Activated naive CD8-positive, alpha-beta T cell treated with anti-CD3 and anti-CD28 coated beads, Interleukin-2, amount 10 ng/mL, durations not matched to agents 7 days and 5 days (primary cell): Measurements from ENCODE around the gene SETD6. TPM values are rescaled to one million over a fixed set of nuclear protein-coding genes. Genes with fewer than 3 reads are reported as not detected.

Source experiments
- ATAC-seq: fragments of 150-1000 bp; cut with Tn5 transposase; one replicate; pipeline ENCODE4 v1.10.0; 2021; ENCODE audit warnings: low read depth, moderate library complexity
- POLR2A ChIA-PET: fragments of 350-600 bp; sonication (Branson Sonifier 250); formaldehyde crosslinking; loops from one replicate; lab custom pipeline; 2021; ENCODE audit warnings: antibody characterized with exemption; lab: Charles Lee
- DNase-seq: peaks from one replicate; pipeline ENCODE4 v3.0.0; 2021
- H3K27ac Mint-ChIP-seq: one replicate; pipeline ENCODE4 v1.8.0; 2022; ENCODE audit warnings: mild to moderate bottlenecking, mixed read lengths
- H3K27me3 Mint-ChIP-seq: one replicate; pipeline ENCODE4 v1.8.0; 2022; ENCODE audit warnings: mild to moderate bottlenecking, moderate library complexity, mixed read lengths
- H3K36me3 Mint-ChIP-seq: one replicate; pipeline ENCODE4 v1.8.0; 2021; ENCODE audit warnings: mild to moderate bottlenecking, mixed read lengths
- H3K4me1 Mint-ChIP-seq: one replicate; pipeline ENCODE4 v1.8.0; 2021; ENCODE audit warnings: mixed read lengths
- H3K4me3 Mint-ChIP-seq: one replicate; pipeline ENCODE4 v1.8.0; 2022; ENCODE audit warnings: mild to moderate bottlenecking, moderate library complexity, mixed read lengths
- H3K9me3 Mint-ChIP-seq: one replicate; pipeline ENCODE4 v1.8.0; 2021; ENCODE audit warnings: mixed read lengths
- total RNA-seq, 2 experiments: library from RNA; stranded (reverse); gene quantifications; one replicate each; pipeline ENCODE4 v1.2.3, GENCODE V29; 2021

SETD6 gene
- total RNA-seq, 2 experiments from 2014 or later: 19.1 to 23.5 TPM

GRCh38 chr16:58507195-58507962 lies 7.9 kb upstream of the SETD6 start:
- Mint-ChIP-seq H3K9me3 (no peaks in the 10 kb centered on the region), H3K27me3 (no peaks in the 10 kb centered on the region), H3K36me3 (peaks cover 2% of the 10 kb centered on the region), H3K27ac (no peak overlapping the region), H3K4me1 (peaks cover 2% of the 10 kb centered on the region), H3K4me3 (no peak overlapping the region)
- DNase-seq (no peak), ATAC-seq (no peak)
- POLR2A ChIA-PET: no interaction called here

DNA sequence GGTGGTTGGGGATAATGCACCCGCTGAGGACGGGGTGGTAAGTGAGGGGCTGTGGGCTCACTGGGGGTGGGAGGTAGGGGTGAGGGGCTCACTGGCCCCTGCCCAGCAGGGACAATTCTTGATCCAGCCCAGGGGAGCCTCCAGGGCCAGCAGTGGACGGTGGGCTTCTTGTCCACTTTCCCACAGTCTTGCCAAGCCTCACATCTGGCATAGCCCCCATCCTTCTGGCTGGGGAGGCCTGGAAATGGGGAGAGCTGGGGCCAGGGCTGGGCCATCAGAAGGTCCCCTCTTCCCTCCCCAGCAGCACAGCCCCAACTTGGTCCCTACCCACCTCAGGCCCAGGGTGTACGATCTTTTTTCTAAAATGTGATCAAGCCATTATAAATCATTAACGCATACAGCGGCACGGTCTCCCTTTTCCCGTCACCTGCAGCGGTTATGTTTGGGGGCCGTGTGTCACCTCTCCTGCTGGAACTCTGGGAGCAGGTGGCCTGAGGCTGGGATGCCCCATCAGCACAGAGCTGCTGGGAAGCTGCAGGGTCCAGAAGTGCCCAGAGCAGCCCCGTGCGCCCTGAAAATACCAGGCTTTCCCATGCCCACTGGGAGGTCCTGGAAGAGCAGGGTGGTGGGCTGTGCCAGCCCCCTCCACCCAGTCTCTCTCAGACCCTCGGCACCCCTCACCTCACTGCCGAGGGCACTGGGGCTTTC lies 7.2 kb upstream of the SETD6 start:
- peaks cover 2% of the 10 kb centered on the region for H3K4me1 Mint-ChIP-seq
- POLR2A ChIA-PET: no interaction called here
- H3K27ac Mint-ChIP-seq: no peak overlapping the region
- ATAC-seq (no peak), DNase-seq (no peak)
- H3K4me3 Mint-ChIP-seq: no peak overlapping the region
- no peaks in the 10 kb centered on the region for H3K27me3 Mint-ChIP-seq
- H3K36me3 Mint-ChIP-seq: peaks cover 2% of the 10 kb centered on the region
- H3K9me3 Mint-ChIP-seq: no peaks in the 10 kb centered on the region

- POLR2A ChIA-PET: no interaction called here
- Mint-ChIP-seq H3K36me3 (peaks cover 2% of the 10 kb centered on the region), H3K4me3 (no peak overlapping the region), H3K9me3 (no peaks in the 10 kb centered on the region), H3K27me3 (no peaks in the 10 kb centered on the region), H3K27ac (no peak overlapping the region), H3K4me1 (peaks cover 2% of the 10 kb centered on the region)
- DNase-seq (no peak), ATAC-seq (no peak)
Measured at GRCh38 chr16:58508671-58509251, 6.6 kb upstream of the SETD6 start.

DNA sequence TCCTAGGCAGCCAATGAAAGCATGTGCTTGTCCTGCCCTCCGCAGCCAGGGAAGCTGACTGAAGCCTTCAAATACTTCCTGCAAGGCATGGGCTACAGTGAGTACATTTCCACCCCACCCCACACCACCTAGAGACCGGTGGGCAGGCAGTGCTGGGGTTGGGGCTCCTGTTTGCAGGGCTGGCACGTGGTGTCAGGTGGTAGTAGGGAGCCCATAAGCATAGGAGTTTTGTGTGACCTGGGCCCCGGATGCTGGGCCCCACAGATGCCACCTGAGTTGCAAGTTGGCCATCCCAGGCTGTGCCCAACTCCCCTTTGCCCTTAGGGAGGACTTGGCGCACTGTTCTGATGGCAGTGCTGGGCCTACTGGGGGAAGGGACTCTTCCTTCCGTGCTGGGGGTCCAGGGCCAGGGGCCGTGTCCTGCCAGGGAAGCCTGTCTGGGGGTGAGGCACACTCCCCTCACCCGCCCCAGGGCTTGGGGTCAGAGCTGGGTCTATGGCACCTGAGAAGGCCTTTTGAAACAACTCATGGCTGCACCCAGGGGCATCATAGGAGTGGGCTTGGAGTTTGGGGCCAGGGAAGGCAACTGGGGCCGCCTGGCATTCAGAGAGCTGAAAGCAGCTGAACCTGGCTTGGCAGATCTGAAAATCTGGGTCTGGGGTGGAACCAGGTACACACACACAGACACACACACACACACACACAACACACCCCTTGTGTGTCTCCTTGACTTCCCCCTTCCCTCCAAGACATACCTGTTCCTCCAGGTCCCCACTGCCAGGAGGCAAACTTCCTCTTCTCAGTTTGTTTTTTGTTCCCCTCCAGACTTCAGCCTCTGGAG lies 5.8 kb upstream of the SETD6 start:
- no peaks in the 10 kb centered on the region for H3K9me3 Mint-ChIP-seq
- no peak overlapping the region for H3K27ac Mint-ChIP-seq
- no peaks in the 10 kb centered on the region for H3K27me3 Mint-ChIP-seq
- H3K4me1 Mint-ChIP-seq: peaks cover 2% of the 10 kb centered on the region
- no peak for DNase-seq
- ATAC-seq: no peak
- POLR2A ChIA-PET: no interaction called here
- H3K4me3 Mint-ChIP-seq: no peak overlapping the region
- peaks cover 2% of the 10 kb centered on the region for H3K36me3 Mint-ChIP-seq

DNA sequence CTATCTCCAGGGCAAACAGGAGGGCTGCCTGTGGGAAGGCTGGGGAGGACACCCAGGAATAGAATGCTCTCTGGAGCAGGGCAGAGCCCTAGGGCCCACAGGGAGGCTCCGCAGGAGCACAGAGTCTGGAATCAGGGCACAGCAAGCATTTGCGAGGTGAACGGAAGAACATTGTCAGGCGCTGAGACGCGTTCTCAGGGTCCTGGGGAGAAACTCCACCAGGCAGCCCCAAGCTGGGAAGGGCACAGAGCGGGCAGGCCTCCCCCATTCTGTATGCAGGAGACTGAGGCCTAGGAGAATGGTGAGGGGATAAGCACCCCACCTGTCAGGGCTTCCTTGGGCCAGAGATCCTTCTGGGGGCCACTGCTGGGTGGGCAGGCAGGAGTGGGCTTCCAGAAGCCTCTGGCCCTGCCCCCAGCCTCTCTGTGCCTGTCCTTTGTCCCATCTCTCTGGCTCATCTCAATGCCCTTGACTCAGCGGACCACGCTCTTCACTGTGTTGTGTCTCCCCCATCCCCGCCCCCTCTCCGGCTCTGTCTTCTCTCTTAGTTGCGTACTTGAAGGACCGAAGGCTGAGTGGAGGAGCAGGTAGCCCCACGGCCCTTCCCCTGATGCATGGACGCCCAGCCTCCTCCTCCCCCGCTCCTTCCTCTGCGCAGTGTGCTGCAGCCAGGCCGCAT lies 5.1 kb upstream of the SETD6 start:
- Mint-ChIP-seq H3K4me1 (peaks cover 8% of the 10 kb centered on the region), H3K27ac (no peak overlapping the region), H3K4me3 (no peak overlapping the region), H3K36me3 (peaks cover 2% of the 10 kb centered on the region), H3K27me3 (no peaks in the 10 kb centered on the region), H3K9me3 (no peaks in the 10 kb centered on the region)
- DNase-seq: no peak
- ATAC-seq: no peak
- POLR2A ChIA-PET: no interaction called here

DNA sequence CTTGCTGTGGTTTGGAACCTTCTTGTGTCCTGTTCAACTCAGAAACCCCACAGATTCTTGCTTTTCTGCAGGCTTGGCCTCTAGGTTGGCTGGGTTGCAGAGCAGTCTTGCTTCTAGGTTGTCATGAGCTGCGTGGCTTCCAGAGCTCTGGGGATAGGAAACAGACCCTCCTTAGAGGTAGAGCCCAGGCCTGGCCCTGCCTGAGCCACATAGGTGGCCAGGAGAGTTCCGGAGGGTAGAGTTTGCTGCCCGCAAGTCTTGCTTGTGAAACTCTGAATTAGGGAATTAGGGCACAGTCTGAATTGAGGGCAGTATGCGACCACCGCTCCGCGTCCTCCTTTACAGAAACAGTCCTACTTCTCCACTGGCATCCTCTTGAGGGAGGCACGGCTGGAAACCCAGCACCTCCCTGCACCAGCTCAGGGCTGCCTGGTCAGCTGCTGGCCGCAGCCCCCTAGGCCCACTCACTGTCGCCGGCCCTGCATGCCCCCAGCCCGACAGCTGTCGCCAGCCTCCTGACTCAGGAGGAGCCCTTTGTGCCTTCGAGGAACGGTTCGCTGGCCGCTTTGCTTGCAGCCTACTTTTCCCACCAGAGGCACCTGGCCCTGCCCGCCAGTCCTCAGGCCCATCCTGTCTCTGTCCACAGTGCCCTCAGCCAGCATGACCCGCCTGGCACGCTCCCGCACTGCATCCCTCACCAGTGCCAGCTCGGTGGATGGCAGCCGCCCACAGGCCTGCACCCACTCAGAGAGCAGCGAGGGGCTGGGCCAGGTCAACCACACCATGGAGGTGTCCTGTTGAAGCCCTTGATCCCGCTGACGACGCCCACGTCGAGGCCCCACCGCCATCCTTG lies 4.3 kb upstream of the SETD6 start:
- H3K27ac Mint-ChIP-seq: no peak overlapping the region
- DNase-seq (no peak), ATAC-seq (no peak)
- H3K9me3 Mint-ChIP-seq: no peaks in the 10 kb centered on the region
- peaks cover 8% of the 10 kb centered on the region for H3K4me1 Mint-ChIP-seq
- POLR2A ChIA-PET: no interaction called here
- H3K4me3 Mint-ChIP-seq: no peak overlapping the region
- peaks cover 2% of the 10 kb centered on the region for H3K36me3 Mint-ChIP-seq
- H3K27me3 Mint-ChIP-seq: no peaks in the 10 kb centered on the region

DNA sequence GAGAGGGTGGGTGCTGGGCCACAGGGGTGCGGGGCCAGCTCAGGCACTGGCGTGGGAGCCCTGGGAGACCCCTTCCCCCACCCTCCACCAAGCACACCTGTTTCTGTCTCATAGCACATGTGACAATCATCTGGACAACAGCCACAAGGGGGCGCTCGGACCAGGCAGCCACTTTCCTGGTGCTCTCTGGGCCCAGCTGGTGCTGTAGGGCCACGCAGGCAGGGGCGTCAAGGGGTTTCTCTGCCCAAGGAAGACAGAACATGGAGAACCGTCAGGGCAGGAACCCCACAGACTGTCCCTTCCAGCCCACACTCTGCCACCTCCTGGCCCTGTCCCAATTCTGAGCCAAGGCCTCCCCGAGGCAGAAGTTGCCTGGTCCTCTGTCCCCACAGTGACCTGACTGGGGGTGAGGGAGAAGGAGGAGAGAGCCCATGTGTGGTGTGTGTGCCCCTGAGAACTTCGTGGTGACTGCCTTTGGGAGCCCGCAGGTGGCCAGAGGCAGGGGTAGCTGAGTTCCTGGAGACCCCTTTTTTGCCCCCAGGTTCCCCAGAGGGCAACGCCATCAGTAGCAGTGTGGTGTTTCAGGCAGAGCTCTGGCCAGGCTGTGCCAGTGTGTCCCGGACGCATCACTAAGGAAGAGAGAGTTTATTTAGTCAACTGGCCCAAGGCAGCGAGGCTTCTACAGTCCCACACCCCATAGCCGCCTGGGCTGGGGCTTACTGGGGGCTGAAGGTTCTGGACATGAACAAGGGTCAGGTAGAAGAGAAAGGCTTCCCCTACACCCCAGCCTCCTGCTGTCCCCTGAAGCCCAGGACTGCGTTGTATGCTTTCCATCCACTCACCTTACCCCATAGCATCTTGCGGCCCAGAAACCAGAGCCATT lies 3.1 kb upstream of the SETD6 start:
- peaks cover 17% of the 10 kb centered on the region for H3K4me1 Mint-ChIP-seq
- no peak overlapping the region for H3K27ac Mint-ChIP-seq
- H3K9me3 Mint-ChIP-seq: no peaks in the 10 kb centered on the region
- no peak for ATAC-seq
- H3K36me3 Mint-ChIP-seq: peaks cover 6% of the 10 kb centered on the region
- H3K4me3 Mint-ChIP-seq: no peak overlapping the region
- POLR2A ChIA-PET: no interaction called here
- no peaks in the 10 kb centered on the region for H3K27me3 Mint-ChIP-seq
- DNase-seq: peak; percentile 85

- H3K9me3 Mint-ChIP-seq: no peaks in the 10 kb centered on the region
- POLR2A ChIA-PET: interaction anchor here (0.7 kb wide), 1 partner anchor 76 kb away, joined by 5 read pairs; no protein-coding TSS in a partner anchor
- ATAC-seq (no peak), DNase-seq (no peak)
- H3K27ac Mint-ChIP-seq: no peak overlapping the region
- no peaks in the 10 kb centered on the region for H3K27me3 Mint-ChIP-seq
- no peak overlapping the region for H3K4me3 Mint-ChIP-seq
- peaks cover 20% of the 10 kb centered on the region for H3K4me1 Mint-ChIP-seq
- H3K36me3 Mint-ChIP-seq: peaks cover 10% of the 10 kb centered on the region
Measured at GRCh38 chr16:58513874-58514273, 1.4 kb upstream of the SETD6 start.

- no peaks in the 10 kb centered on the region for H3K27me3 Mint-ChIP-seq
- no peaks in the 10 kb centered on the region for H3K9me3 Mint-ChIP-seq
- ATAC-seq: peak; percentile 74
- peak overlapping the region; percentile 88 for H3K4me3 Mint-ChIP-seq
- peaks cover 12% of the 10 kb centered on the region for H3K36me3 Mint-ChIP-seq
- POLR2A ChIA-PET: interaction anchor here (1.0 to 1.5 kb wide), 4 partner anchors 110 to 240 kb away, joined by 3 to 8 read pairs (median 4); partner anchors contain the start of gene CNOT1
- peak; percentile 70 for DNase-seq
- peaks cover 23% of the 10 kb centered on the region for H3K4me1 Mint-ChIP-seq
- H3K27ac Mint-ChIP-seq: peak overlapping the region; percentile 78
Measured at GRCh38 chr16:58515871-58516767, 802 bp downstream of the SETD6 start.

GRCh38 chr16:58516768-58517107 lies 1.4 kb downstream of the SETD6 start:
- peaks cover 12% of the 10 kb centered on the region for H3K36me3 Mint-ChIP-seq
- H3K4me3 Mint-ChIP-seq: peak overlapping the region; percentile 75
- H3K9me3 Mint-ChIP-seq: no peaks in the 10 kb centered on the region
- H3K4me1 Mint-ChIP-seq: peaks cover 23% of the 10 kb centered on the region
- DNase-seq: no peak
- no peak for ATAC-seq
- H3K27me3 Mint-ChIP-seq: no peaks in the 10 kb centered on the region
- POLR2A ChIA-PET: interaction anchor here (1.0 to 1.5 kb wide), 3 partner anchors 109 to 239 kb away, joined by 4 to 8 read pairs (median 5); partner anchors contain the start of gene CNOT1
- no peak overlapping the region for H3K27ac Mint-ChIP-seq
